ENCODE results near the gene WAC.

GRCh38 chr10:28669227-28670173, 136.6 kb downstream of the WAC start:
- TF ChIP-seq, protein P1, sequence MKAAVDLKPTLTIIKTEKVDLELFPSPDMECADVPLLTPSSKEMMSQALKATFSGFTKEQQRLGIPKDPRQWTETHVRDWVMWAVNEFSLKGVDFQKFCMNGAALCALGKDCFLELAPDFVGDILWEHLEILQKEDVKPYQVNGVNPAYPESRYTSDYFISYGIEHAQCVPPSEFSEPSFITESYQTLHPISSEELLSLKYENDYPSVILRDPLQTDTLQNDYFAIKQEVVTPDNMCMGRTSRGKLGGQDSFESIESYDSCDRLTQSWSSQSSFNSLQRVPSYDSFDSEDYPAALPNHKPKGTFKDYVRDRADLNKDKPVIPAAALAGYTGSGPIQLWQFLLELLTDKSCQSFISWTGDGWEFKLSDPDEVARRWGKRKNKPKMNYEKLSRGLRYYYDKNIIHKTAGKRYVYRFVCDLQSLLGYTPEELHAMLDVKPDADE (CRISPR knock-in tag; IDR thresholded peaks at IDR 0.05) = no peak
- TF ChIP-seq, protein P2, sequence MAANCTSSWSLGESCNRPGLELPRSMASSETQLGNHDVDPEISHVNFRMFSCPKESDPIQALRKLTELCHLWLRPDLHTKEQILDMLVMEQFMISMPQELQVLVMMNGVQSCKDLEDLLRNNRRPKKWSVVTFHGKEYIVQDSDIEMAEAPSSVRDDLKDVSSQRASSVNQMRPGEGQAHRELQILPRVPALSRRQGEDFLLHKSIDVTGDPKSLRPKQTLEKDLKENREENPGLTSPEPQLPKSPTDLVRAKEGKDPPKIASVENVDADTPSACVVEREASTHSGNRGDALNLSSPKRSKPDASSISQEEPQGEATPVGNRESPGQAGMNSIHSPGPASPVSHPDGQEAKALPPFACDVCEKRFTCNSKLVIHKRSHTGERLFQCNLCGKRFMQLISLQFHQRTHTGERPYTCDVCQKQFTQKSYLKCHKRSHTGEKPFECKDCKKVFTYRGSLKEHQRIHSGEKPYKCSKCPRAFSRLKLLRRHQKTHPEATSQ (CRISPR knock-in tag; IDR thresholded peaks at IDR 0.05; ENCODE audit: borderline replicate concordance) = no peak
- no peak for TF ChIP-seq TP53 (CRISPR knock-in tag; conservative IDR thresholded peaks at IDR 0.05)
- TF ChIP-seq, protein P3, sequence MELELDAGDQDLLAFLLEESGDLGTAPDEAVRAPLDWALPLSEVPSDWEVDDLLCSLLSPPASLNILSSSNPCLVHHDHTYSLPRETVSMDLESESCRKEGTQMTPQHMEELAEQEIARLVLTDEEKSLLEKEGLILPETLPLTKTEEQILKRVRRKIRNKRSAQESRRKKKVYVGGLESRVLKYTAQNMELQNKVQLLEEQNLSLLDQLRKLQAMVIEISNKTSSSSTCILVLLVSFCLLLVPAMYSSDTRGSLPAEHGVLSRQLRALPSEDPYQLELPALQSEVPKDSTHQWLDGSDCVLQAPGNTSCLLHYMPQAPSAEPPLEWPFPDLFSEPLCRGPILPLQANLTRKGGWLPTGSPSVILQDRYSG (CRISPR knock-in tag; IDR thresholded peaks at IDR 0.05) = no peak
- TF ChIP-seq, protein P4, sequence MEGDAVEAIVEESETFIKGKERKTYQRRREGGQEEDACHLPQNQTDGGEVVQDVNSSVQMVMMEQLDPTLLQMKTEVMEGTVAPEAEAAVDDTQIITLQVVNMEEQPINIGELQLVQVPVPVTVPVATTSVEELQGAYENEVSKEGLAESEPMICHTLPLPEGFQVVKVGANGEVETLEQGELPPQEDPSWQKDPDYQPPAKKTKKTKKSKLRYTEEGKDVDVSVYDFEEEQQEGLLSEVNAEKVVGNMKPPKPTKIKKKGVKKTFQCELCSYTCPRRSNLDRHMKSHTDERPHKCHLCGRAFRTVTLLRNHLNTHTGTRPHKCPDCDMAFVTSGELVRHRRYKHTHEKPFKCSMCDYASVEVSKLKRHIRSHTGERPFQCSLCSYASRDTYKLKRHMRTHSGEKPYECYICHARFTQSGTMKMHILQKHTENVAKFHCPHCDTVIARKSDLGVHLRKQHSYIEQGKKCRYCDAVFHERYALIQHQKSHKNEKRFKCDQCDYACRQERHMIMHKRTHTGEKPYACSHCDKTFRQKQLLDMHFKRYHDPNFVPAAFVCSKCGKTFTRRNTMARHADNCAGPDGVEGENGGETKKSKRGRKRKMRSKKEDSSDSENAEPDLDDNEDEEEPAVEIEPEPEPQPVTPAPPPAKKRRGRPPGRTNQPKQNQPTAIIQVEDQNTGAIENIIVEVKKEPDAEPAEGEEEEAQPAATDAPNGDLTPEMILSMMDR (CRISPR knock-in tag; IDR thresholded peaks at IDR 0.05) = no peak
- no peak for TF ChIP-seq ZNF121 (CRISPR knock-in tag; IDR thresholded peaks at IDR 0.05)
- TF ChIP-seq CHCHD3 (CRISPR knock-in tag; IDR thresholded peaks at IDR 0.05) = no peak
